PC-3 (cell line): Measurements from ENCODE around the gene AP3S2.

Experiments used
- CTCF ChIP-seq: fragments of 300-600 bp; sonication (generic); conservative IDR thresholded peaks from 2 replicates; pipeline ENCODE4 v1.5.1; 2017; ENCODE audit warnings: antibody characterized with exemption, low read depth, mild to moderate bottlenecking, low read length
- EZH2 ChIP-seq: fragments of 300-600 bp; sonication (generic); IDR thresholded peaks from one replicate; pipeline ENCODE4 v1.6.1; 2017; ENCODE audit warnings: antibody characterized with exemption, mild to moderate bottlenecking, low read length; ENCODE audit not compliant: unreplicated experiment
- EZH2phosphoT487 ChIP-seq: fragments of 300-600 bp; sonication (generic); IDR thresholded peaks from 2 replicates; pipeline ENCODE4 v1.6.1; 2018; ENCODE audit warnings: mild to moderate bottlenecking, antibody characterized with exemption, low read length, borderline replicate concordance

- TF ChIP-seq CTCF = no peak
- TF ChIP-seq EZH2phosphoT487 = no peak
- no peak for TF ChIP-seq EZH2
Measured at GRCh38 chr15:89815769-89816168, 78.0 kb downstream of the AP3S2 start.
